Gastroesophageal sphincter (tissue), 3 donors: ENCODE data around the gene STK24.

Experiments used
- POLR2AphosphoS5 ChIP-seq: sonication (generic); formaldehyde crosslinking; IDR thresholded peaks from one replicate; pipeline ENCODE4 v1.6.1; 2017; ENCODE audit warnings: antibody characterized with exemption
- TF ChIP-seq, protein P1 (sequence below), 4 experiments: fragments of 200-600 bp in 2 of 4; fragments of 450-650 bp in 2 of 4; sonication (generic) in 1 of 4; IDR thresholded peaks; one replicate each; pipeline ENCODE4 v1.5.1; 2017 to 2019; ENCODE audit warnings: antibody characterized with exemption in 4 of 4, mild to moderate bottlenecking in 2 of 4, moderate library complexity in 2 of 4

DNA sequence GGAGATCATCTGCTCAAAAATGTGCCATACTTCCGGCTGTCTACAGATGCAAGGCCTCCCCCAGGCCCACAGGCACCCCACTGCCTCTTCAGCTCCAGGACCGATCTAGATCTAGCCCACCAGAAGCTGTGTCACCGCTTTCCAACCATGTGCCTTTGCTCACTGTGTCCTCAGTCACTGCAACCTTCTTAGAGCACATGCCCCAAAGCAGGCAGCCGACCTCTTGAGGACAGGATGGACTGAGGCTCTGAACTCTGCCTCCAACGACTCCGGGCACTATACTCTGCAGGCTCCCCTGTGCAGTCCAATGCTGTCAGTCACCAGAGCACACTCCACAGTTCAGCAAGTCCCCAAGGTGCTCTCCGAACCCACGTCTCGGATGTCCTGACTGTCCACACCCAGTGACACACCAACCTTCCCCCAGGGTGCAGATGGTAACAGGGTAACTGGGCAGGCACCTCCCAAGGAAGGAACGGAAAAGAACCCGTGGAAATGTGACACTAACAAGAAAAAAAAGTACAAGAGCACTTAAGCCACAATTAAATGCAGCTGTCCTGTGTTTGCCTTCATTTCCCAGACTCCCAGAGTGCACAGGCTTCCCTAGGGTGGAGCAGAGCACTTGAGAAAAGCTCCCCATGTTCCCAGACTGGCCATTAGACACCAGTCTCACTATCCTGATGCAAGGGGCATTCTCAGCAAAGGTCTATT, 4.8 kb downstream of the STK24 start:
- TF ChIP-seq, protein P1, sequence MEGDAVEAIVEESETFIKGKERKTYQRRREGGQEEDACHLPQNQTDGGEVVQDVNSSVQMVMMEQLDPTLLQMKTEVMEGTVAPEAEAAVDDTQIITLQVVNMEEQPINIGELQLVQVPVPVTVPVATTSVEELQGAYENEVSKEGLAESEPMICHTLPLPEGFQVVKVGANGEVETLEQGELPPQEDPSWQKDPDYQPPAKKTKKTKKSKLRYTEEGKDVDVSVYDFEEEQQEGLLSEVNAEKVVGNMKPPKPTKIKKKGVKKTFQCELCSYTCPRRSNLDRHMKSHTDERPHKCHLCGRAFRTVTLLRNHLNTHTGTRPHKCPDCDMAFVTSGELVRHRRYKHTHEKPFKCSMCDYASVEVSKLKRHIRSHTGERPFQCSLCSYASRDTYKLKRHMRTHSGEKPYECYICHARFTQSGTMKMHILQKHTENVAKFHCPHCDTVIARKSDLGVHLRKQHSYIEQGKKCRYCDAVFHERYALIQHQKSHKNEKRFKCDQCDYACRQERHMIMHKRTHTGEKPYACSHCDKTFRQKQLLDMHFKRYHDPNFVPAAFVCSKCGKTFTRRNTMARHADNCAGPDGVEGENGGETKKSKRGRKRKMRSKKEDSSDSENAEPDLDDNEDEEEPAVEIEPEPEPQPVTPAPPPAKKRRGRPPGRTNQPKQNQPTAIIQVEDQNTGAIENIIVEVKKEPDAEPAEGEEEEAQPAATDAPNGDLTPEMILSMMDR (IDR thresholded peaks at IDR 0.05): no peak
- no peak for TF ChIP-seq POLR2AphosphoS5
